HG02678 (cell line): ENCODE measurements around the gene OR10K2.
"Not testable (repeated sequence)": the region's sequence is repeated elsewhere in the genome, so short reads cannot be mapped to it uniquely, and the experiment has no call there.

Source experiments
- ATAC-seq: cut with Tn5 transposase; IDR thresholded peaks from one replicate; pipeline ENCODE4 v1.9.1; 2021; ENCODE audit warnings: mild to moderate bottlenecking, moderate library complexity; ENCODE audit not compliant: unreplicated experiment

Gene OR10K2

DNA sequence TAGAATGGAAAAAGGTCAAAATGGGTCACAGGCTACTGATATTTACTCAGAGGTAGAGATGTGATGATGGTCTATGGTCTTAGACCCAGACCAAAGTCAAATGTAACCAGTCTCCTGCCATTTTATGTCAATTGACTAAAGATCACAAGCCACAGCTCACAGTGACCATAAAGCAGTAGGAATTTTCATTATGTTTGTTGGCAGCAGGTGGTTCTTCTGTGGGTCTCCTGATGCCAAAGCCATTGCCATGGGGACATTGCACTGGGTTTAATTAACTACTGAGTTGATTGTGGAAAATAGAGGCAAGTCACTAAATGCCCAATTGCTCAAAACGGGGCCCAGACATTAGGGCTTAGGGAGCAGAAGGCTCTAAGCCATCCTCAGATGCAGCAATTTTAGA is at the start of gene OR10K2:
Gene OR10K2 (minus strand): TSS at position 101 of the 400 bp plus-strand sequence. CDS start 5,371 bp downstream, outside the sequence.
- no peak for ATAC-seq

DNA sequence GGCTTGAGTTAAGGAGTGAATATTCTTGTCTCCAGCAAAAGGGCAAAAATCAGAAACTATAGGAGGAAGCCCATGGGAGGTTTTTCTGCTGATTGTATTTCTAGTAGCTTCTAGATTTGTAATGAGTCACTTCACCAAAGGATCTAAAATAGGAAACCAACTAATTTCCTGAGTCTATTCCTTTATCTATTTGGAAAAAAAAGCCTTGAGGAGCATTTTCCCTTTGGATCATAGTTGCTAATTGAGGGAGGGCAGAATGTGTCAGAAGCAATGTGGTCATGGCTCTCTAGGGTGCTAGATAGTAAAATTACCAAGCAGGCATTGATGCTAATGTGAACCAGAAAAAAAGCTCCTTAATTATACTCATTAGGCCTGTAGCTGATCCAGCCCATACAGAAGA is 45.9 kb upstream of the OR10K2 start, which contains the start of gene OR10R2:
Gene OR10R2 (plus strand): TSS at position 301 of the 400 bp plus-strand sequence. CDS start 106 bp downstream, outside the sequence.
- no peak for ATAC-seq

- no peak for ATAC-seq
These were observed 35.5 kb upstream of the OR10K2 start, which contains the start of gene OR10K1 for GRCh38 chr1:158461534-158461933. TSS of gene OR10K1 (plus strand) at chr1:158461834. CDS start at chr1:158465562, 3,728 bp downstream.

DNA sequence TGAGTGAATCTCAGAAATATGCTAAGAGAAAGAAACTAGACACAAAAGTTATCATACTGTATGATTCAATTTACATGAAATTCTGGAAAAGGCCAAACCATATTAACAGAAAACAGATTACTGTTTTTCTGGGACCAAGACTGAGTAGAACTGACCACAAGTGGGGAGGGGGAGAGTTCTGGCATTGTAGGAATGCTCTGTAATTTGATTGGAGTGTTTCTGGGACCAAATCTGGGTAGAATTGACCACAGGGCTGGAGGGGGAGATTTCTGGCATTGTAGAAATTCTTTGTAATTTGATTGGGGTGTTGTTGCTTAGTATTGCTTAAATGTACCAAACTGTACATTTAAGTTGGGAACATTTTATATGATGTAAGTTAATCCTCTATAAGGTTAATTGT is 32.2 kb upstream of the OR10K2 start:
- ATAC-seq, result no peak

GRCh38 chr1:158457246-158457645 is 31.2 kb upstream of the OR10K2 start:
- no peak for ATAC-seq

DNA sequence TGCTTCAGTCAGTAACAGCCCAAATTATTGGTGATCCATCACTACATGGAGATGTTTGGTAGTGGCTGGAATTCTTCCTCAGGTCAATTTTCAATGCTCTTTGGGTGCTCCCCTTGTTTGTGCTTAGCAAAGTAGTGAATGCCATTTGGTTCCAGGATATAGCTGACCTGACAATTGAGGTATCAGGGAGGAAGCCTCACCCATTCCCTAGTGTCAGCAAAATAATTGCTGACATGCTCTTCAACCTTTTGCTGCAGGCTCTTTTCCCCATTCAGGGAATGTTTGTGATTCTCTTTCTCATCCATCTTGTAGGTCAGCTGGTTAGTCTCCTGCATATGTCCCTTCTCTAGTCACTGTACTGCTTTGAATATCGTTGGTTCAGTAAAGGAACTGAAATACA is 28.5 kb upstream of the OR10K2 start:
- ATAC-seq, result no peak

DNA sequence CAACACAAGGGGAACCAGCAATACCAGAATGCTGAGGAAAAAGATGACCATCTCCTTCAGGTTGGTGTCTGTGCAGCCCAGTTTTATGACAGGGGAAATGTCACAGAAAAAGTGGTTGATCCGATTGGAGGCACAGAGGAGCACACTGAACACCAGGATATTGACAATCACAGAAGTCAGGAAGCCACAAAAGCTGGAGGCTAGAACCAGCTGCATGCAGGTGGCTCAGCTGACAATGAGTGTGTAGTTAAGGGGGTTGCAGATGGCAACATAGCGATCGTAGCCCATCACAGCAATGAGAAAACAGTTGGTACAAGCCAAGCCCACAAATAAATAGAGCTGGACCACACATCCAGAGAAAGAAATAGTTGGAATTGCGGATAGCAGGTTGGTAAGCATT is 19.3 kb upstream of the OR10K2 start:
- ATAC-seq, result no peak

GRCh38 chr1:158434741-158435140 is 8.7 kb upstream of the OR10K2 start:
- ATAC-seq, result no peak

GRCh38 chr1:158430163-158430562 is 4.1 kb upstream of the OR10K2 start:
- not testable (repeated sequence) for ATAC-seq

- no peak for ATAC-seq
These were observed 1.0 kb downstream of the OR10K2 start for GRCh38 chr1:158425027-158425426.

- ATAC-seq, result no peak
These were observed 3.8 kb downstream of the OR10K2 start for GRCh38 chr1:158422212-158422611.

DNA sequence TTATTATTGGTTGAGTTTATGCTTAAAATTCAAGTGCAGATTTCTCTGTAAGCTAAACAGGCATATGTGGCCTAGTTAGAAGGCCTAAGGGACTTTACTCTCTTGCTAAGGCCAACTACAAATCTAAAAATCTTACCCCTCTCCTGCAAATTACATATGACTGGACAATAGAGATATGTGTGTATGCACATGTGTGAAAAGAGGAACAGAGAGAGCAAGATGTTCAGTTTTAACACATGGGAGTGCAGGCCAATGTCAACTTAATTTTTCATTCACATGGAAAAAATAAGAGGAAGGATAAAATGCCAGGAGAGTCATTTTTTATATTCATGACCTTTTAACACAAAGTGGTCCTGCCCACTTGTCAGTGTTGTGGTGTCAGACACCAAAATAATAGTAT is 8.5 kb downstream of the OR10K2 start:
- no peak for ATAC-seq

DNA sequence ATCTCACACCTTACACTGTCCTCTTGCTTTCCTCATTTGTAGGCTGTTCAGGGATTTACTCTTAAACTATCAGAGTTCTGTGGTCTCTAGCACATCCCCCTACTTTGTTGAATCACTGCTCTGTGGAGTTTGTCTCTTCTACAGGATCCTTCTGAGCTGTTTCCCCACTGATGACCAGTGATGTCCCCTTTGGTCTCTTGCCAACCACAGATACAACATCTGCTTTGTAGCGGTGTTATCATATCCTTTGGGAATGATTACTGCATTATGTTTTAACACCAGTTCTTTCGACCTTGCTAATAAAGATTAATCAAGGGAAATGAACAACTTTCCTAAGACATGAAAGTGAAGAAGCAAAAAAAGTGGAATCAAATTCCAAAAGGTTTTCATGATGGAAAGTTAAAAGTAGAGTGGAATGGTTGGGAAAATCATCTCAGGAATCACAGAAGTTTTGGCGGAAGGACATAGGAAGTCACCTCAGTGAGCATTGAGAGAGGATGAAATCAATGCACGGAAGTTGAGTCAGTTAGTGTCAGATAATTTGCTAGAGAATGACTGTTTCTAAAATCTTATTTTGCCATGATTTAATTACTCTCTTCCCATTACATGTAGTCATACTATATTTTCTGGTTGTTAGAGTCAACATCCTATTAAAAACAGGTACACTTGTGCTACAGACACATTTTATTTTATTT is 11.2 kb downstream of the OR10K2 start:
- ATAC-seq, result no peak

- ATAC-seq, result no peak
These were observed 18.9 kb downstream of the OR10K2 start for GRCh38 chr1:158407092-158407491.

DNA sequence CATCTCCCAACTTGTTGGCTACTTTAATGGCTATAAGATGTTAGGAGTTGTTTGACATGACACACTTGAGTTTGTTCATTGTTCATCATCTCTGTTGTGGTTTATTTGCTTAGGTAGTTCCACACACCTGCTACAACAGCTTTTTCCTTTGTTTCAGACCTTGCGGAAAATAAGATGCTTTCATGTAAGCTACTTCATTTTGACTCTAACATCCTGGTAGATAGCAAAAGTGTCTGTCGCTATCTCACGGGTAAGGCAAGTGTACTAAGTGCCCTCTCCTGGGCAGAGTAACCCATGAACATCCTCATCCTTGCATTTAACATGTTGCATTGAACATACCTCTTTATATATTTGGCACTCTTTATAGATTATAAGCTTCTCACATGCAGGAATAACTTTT is 25.2 kb downstream of the OR10K2 start:
- ATAC-seq, result no peak

DNA sequence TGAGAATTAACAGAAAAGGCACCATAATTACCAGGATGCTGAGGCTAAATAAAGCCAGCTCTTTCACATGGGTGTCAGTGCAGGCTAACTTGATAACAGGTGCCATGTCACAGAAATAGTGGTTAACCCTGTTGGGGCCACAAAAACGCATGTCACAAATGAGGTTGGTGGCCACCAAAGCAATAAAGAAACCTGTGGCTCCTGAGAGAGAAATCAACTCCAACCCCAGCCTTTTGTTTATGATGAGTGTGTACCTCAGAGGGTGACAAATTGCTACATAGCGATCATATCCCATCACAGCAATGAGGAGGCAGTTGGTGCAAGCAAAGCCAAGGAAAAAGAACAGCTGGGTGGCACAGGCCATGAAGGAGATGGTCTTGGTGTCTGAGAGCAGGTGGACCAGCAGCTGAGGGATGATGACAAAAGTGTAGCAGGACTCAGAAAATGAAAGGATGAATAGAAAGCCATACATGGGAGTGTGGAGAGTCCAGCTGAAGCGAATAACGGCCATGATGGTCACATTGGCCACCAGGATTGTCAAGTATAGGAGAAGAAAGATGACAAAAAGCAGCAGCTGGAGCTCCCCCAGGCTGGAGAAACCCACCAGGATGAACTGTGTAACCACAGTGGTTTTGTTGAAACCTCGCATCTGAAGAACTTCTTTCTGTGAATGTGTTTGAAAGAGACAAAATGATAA is 27.1 kb downstream of the OR10K2 start, which contains the start of gene OR10T2:
Gene OR10T2 (minus strand): TSS at position 649 of the 697 bp plus-strand sequence. CDS start 0 bp downstream, at position 649.
- ATAC-seq, result no peak

DNA sequence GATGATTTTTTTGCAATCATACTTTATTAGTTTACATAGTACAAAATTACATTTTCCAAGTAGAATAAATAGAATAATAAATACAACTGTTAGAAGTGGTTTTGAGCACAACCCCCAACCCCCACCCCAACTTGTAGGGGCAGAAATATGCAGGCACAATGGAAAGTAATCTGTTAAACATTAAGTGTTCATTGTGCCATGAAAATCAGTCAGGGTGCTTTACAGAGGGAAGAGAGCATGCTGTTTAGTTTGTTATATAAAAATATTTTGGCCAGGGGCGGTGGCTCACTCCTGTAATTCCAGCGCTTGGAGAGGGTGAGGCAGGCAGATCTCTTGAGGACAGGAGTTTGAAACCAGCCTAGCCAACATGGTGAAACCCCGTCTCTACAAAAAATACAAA is 29.4 kb downstream of the OR10K2 start:
- no peak for ATAC-seq

GRCh38 chr1:158393476-158393875 is 32.6 kb downstream of the OR10K2 start:
- no peak for ATAC-seq

- no peak for ATAC-seq
These were observed 34.9 kb downstream of the OR10K2 start for GRCh38 chr1:158391099-158391498.

DNA sequence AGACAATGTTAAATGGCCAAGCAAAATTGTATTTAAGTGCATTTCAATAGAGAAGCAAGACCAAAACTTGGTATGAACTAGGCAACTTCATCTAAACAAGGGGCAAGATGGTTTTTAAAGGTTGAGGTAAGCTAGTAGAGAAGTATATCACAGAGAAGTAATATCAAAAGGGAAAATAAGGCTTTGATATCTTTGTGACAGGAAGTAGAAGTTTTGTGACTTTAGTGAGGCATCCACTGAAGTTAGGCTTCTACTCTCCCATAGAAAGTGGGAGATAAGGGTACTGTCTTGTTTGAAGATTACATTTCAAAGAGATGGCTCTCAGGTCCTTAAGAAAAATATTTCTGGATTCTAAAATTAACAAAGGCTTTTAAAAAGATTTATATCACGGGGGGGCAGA is 35.7 kb downstream of the OR10K2 start:
- ATAC-seq, result no peak

DNA sequence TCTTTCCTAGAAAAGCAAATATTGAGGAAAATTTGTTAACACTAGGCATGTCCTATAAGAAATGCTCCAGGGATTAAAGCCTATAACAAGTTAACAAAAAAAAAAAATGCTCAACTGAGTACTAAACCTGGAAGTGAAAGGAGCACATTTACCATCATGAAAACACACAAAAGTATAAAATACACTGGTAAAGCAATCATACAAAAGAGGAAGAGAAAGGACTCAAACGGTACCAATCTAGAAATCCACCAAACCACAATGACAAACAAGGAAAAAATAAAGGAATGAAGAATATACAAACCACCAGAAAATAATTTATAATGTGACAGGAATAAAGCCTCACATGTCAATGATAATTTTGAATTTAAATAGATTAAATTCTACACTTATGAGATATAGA is 51.2 kb downstream of the OR10K2 start:
- ATAC-seq, result no peak

- ATAC-seq, result not testable (repeated sequence)
These were observed 51.9 kb downstream of the OR10K2 start for GRCh38 chr1:158374101-158374500.
